Karpas-422 (cell line): ENCODE results near the gene WASL. TPM values are rescaled to one million over a fixed set of nuclear protein-coding genes. Genes with fewer than 3 reads are reported as not detected.
"Not testable (repeated sequence)": the region's sequence is repeated elsewhere in the genome, so short reads cannot be mapped to it uniquely, and the experiment has no call there.

Experiments
- DNase-seq: peaks from one replicate; pipeline ENCODE4 v3.0.0-alpha.2; 2015
- H2AFZ ChIP-seq: fragments of 200-600 bp; sonication (generic); 2 replicates; pipeline ENCODE4 v1.6.1; 2014; ENCODE audit warnings: antibody characterized with exemption, low read length, mixed read lengths
- H3K27ac ChIP-seq: fragments of 200-600 bp; sonication (generic); 2 replicates; pipeline ENCODE4 v1.5.1; 2014; ENCODE audit warnings: mild to moderate bottlenecking, low read length, moderate library complexity
- H3K27me3 ChIP-seq: fragments of 200-600 bp; sonication (generic); 2 replicates; pipeline ENCODE4 v1.6.1; 2014; ENCODE audit warnings: low read length, mixed read lengths
- H3K36me3 ChIP-seq: fragments of 200-600 bp; sonication (generic); 2 replicates; pipeline ENCODE4 v1.6.1; 2014; ENCODE audit warnings: low read length, mixed read lengths; ENCODE audit not compliant: insufficient read depth
- H3K4me1 ChIP-seq: fragments of 200-600 bp; sonication (generic); 2 replicates; pipeline ENCODE4 v1.6.1; 2014; ENCODE audit warnings: mild to moderate bottlenecking, low read length, mixed read lengths
- H3K4me2 ChIP-seq: fragments of 200-600 bp; sonication (generic); 2 replicates; pipeline ENCODE4 v1.6.1; 2014; ENCODE audit warnings: low read length, low read depth, mild to moderate bottlenecking; ENCODE audit not compliant: poor library complexity, severe bottlenecking
- H3K4me3 ChIP-seq: fragments of 200-600 bp; sonication (generic); 2 replicates; pipeline ENCODE4 v1.5.1; 2014; ENCODE audit warnings: mild to moderate bottlenecking, antibody characterized with exemption, low read length, mixed read lengths
- H3K79me2 ChIP-seq: fragments of 200-600 bp; sonication (generic); 2 replicates; pipeline ENCODE4 v1.6.1; 2014; ENCODE audit warnings: mild to moderate bottlenecking, low read length, mixed read lengths
- H3K9ac ChIP-seq: fragments of 200-600 bp; sonication (generic); 2 replicates; pipeline ENCODE4 v1.6.0; 2014; ENCODE audit warnings: low read length
- H3K9me2 ChIP-seq: fragments of 200-600 bp; sonication (generic), shearing (Covaris generic); replicated peaks from 2 replicates; pipeline ENCODE4 v1.6.0; 2014; ENCODE audit warnings: mild to moderate bottlenecking, low read length, moderate library complexity; ENCODE audit not compliant: insufficient read depth
- H3K9me3 ChIP-seq: fragments of 300-700, 200-600 bp; sonication (generic); 2 replicates; pipeline ENCODE4 v1.6.1; 2014; ENCODE audit warnings: low read length, mixed read lengths
- H4K20me1 ChIP-seq: fragments of 200-600 bp; sonication (generic); 2 replicates; pipeline ENCODE4 v1.6.1; 2014; ENCODE audit warnings: mild to moderate bottlenecking, antibody characterized with exemption, low read length, low read depth; ENCODE audit not compliant: insufficient read depth
- small RNA-seq: library from RNA; depleted of rRNA; stranded (forward); fragments of <200 nt; gene quantifications from one replicate; pipeline ENCODE3, GENCODE V24; 2014
- total RNA-seq: library from RNA; depleted of rRNA; stranded (reverse); fragments of >200 nt; shearing (Covaris generic); gene quantifications from 2 replicates; pipeline ENCODE4 v1.2.3, GENCODE V29; 2014; ENCODE audit warnings: low replicate concordance; rRNA removed

The WASL gene
- total RNA-seq, 1 experiment from 2014 or later: 12.1 TPM

- H3K27me3 ChIP-seq: no peaks in the 10 kb centered on the region
- no peaks in the 10 kb centered on the region for H3K9me2 ChIP-seq
- H3K27ac ChIP-seq: no peak overlapping the region
- H3K4me3 ChIP-seq: no peak overlapping the region
- no peak overlapping the region for H2AFZ ChIP-seq
- no peak overlapping the region for H3K9ac ChIP-seq
- DNase-seq: peak; percentile 47
- no peaks in the 10 kb centered on the region for H3K9me3 ChIP-seq
- H3K4me1 ChIP-seq: no peaks in the 10 kb centered on the region
- H3K36me3 ChIP-seq: no peaks in the 10 kb centered on the region
- H3K79me2 ChIP-seq: no peaks in the 10 kb centered on the region
- no peak overlapping the region for H3K4me2 ChIP-seq
- H4K20me1 ChIP-seq: no peaks in the 10 kb centered on the region
Observed at GRCh38 chr7:123635551-123636359, 113.0 kb downstream of the WASL start.

DNA sequence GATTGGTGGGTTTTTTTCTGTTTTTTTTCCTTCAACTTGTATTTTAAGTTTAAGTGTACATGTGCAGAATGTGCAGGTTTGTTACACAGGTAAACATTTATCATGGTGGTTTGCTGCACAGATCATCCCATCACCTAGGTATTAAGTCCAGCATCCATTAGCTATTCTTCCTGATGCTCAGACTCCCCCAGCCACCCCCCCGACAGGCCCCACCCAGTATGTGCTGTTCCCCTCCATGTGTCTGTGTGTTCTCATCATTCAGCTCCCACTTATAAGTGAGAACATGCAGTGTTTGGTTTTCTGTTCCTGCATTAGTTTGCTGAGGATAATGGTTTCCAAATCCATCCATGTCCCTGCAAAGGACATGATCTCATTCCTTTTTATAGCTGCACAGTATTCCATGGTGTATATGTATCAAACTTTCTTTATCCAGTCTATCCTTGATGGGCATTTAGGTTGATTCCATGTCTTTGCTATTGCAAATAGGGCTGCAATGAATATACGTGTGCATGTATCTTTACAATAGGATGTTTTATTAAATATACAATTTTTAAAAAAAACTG, 114.7 kb downstream of the WASL start:
- not testable (repeated sequence) for H3K4me1 ChIP-seq, H3K36me3 ChIP-seq, H3K9me3 ChIP-seq, H4K20me1 ChIP-seq, DNase-seq, H3K27me3 ChIP-seq, H2AFZ ChIP-seq, H3K27ac ChIP-seq, H3K4me2 ChIP-seq, H3K9ac ChIP-seq, H3K4me3 ChIP-seq, H3K79me2 ChIP-seq, H3K9me2 ChIP-seq

DNA sequence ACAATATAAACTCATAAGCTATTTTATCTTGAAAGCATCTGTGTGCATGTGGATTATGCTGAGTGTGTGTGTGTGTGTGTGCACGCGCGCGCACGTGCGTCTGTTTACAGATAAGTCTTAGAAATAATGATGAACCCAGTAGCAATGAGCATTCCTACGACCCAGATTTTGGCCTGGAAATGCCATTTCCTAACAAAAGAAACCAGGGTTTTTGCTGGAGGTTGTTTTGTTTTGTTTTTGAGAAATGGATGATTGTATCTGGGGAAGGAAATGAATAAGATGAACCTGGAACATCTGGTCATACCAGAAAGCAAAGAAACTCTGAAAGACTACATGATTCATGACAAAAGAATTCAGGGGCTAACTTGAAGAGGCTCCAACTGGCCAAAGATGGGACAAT, 115.2 kb downstream of the WASL start:
- DNase-seq: no peak
- Histone ChIP-seq H3K4me3 (no peak overlapping the region), H3K9ac (no peak overlapping the region), H3K4me1 (no peaks in the 10 kb centered on the region), H2AFZ (no peak overlapping the region), H4K20me1 (no peaks in the 10 kb centered on the region), H3K27ac (no peak overlapping the region), H3K9me3 (no peaks in the 10 kb centered on the region), H3K36me3 (no peaks in the 10 kb centered on the region), H3K9me2 (no peaks in the 10 kb centered on the region), H3K4me2 (no peak overlapping the region), H3K27me3 (no peaks in the 10 kb centered on the region), H3K79me2 (no peaks in the 10 kb centered on the region)

GRCh38 chr7:123632808-123633207, 116.0 kb downstream of the WASL start:
- Histone ChIP-seq H3K79me2 (no peaks in the 10 kb centered on the region), H3K27ac (no peak overlapping the region)

More at GRCh38 chr7:123632808-123633207, 116.0 kb downstream of the WASL start:
- H3K36me3 ChIP-seq: no peaks in the 10 kb centered on the region
- DNase-seq: no peak
- H3K4me2 ChIP-seq: no peak overlapping the region
- no peaks in the 10 kb centered on the region for H3K27me3 ChIP-seq
- H3K9ac ChIP-seq: no peak overlapping the region
- no peaks in the 10 kb centered on the region for H3K4me1 ChIP-seq
- no peaks in the 10 kb centered on the region for H4K20me1 ChIP-seq
- H3K4me3 ChIP-seq: no peak overlapping the region
- H2AFZ ChIP-seq: no peak overlapping the region
- no peaks in the 10 kb centered on the region for H3K9me3 ChIP-seq
- H3K9me2 ChIP-seq: no peaks in the 10 kb centered on the region

Small RNA genes within 50 kb of the gene (small RNA-seq; reads per million reads assigned to genes)
- not detected for gene RNU6-11P

Other genes with a start within 250 kb of the WASL start
- gene IQUB, start 214.4 kb downstream of the WASL start, total RNA-seq: 0.22 and 0.97 TPM in 2 replicates
- gene NDUFA5, start 191.2 kb downstream of the WASL start, total RNA-seq: 47.8 and 59.0 TPM in 2 replicates
- gene ASB15, start 147.2 kb downstream of the WASL start, total RNA-seq: 0.04 TPM in 1 of 2 replicates, not detected in the other
- not detected in 2 replicates for gene LMOD2, start 93.1 kb downstream of the WASL start, total RNA-seq
- gene HYAL4, start 96.2 kb upstream of the WASL start, total RNA-seq: not detected in 2 replicates
- gene SPAM1, start 176.2 kb upstream of the WASL start, total RNA-seq: not detected in 2 replicates